ENCODE results near the gene PKD1L1. TPM values are rescaled to one million over a fixed set of nuclear protein-coding genes. Genes with fewer than 3 reads are reported as not detected.

The PKD1L1 gene
- total RNA-seq, 1 experiment from 2014 or later, result 0.07 TPM

DNA sequence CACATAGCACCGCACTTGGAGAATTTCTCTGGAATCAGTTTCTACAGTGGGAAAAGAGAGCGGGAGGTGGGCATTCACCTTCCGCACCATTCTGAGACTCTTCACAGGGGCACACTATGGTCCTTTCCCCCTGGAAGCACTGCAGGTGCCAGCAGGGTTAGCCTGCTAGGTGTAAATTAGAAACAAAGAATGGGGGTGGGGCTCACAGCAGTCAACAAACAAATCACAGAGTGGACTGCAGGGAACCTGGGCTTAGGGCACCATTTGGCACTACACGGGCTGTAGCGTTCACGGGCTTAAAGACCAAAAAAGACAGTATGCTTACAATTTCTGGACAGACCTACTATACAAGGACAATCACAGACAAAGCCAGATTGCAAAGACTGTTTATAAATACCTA, 8.0 kb upstream of the PKD1L1 start:
- Mint-ChIP-seq H3K27me3 (ENCODE audit: low read depth) (no peaks in the 10 kb centered on the region; the same call in 1 of the 2 replicates), H3K4me3 (no peak overlapping the region), H3K36me3 (peaks cover 44% of the 10 kb centered on the region), H3K9me3 (peaks cover 14% of the 10 kb centered on the region), H3K27ac (no peak overlapping the region), H3K4me1 (peaks cover 23% of the 10 kb centered on the region)
- DNase-seq (ENCODE audit: low spot score), result no peak
- POLR2A ChIA-PET, result no interaction called here
- CTCF ChIA-PET, result no interaction called here
- no peak; the same call in 1 of the 2 replicates for ATAC-seq
- TF ChIP-seq, protein P1, sequence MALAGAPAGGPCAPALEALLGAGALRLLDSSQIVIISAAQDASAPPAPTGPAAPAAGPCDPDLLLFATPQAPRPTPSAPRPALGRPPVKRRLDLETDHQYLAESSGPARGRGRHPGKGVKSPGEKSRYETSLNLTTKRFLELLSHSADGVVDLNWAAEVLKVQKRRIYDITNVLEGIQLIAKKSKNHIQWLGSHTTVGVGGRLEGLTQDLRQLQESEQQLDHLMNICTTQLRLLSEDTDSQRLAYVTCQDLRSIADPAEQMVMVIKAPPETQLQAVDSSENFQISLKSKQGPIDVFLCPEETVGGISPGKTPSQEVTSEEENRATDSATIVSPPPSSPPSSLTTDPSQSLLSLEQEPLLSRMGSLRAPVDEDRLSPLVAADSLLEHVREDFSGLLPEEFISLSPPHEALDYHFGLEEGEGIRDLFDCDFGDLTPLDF (CRISPR knock-in tag; IDR thresholded peaks at IDR 0.05), result no peak
- TF ChIP-seq SMAD3 (CRISPR knock-in tag; IDR thresholded peaks at IDR 0.05; ENCODE audit: borderline replicate concordance) (no peak), ZNF396 (CRISPR knock-in tag; IDR thresholded peaks at IDR 0.05; ENCODE audit: borderline replicate concordance) (no peak), OVOL2 (CRISPR knock-in tag; IDR thresholded peaks at IDR 0.05; ENCODE audit: borderline replicate concordance) (no peak), ELF4 (CRISPR knock-in tag; IDR thresholded peaks at IDR 0.05; ENCODE audit: low read depth) (no peak), ZNF423 (CRISPR knock-in tag; IDR thresholded peaks at IDR 0.05) (no peak), GABPB1 (CRISPR knock-in tag; IDR thresholded peaks at IDR 0.05) (no peak)
- TF ChIP-seq, protein P2, sequence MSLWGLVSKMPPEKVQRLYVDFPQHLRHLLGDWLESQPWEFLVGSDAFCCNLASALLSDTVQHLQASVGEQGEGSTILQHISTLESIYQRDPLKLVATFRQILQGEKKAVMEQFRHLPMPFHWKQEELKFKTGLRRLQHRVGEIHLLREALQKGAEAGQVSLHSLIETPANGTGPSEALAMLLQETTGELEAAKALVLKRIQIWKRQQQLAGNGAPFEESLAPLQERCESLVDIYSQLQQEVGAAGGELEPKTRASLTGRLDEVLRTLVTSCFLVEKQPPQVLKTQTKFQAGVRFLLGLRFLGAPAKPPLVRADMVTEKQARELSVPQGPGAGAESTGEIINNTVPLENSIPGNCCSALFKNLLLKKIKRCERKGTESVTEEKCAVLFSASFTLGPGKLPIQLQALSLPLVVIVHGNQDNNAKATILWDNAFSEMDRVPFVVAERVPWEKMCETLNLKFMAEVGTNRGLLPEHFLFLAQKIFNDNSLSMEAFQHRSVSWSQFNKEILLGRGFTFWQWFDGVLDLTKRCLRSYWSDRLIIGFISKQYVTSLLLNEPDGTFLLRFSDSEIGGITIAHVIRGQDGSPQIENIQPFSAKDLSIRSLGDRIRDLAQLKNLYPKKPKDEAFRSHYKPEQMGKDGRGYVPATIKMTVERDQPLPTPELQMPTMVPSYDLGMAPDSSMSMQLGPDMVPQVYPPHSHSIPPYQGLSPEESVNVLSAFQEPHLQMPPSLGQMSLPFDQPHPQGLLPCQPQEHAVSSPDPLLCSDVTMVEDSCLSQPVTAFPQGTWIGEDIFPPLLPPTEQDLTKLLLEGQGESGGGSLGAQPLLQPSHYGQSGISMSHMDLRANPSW (CRISPR knock-in tag; conservative IDR thresholded peaks at IDR 0.05; ENCODE audit: low read depth), result no peak

DNA sequence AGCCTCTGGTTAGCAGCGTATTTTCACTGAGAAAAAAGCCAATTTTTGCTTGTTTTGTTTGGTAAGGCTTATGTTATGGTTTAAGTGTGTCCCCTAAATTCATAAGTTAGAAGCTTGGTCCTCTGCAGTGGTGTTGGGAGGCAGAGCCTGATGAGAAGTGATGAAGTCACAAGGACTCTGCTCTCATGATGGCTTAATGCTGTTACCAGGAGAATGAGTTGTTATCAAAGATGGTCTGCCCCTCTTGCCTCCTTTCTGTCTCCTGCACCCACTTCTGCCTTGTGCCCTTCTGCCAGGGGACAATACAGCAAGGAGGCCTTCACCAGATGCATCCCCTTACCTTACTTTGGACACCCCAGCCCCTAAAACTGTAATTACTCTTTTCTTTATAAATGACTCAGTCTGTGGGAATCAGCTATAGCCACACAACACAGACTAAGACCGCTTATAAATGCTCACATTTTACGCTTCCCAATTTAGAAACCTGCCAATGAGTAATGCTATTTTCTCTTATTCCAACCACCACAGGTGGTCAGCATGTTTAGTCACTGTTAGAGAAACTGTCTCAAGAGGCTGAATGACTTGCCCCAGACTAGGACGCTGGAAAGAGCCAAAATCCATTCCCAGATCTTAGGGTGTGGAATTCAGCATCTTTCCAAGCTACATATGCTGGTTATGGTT, 6.1 kb upstream of the PKD1L1 start:
- ChIA-PET CTCF (interaction anchor here (2.0 kb wide), 1 partner anchor 14 kb away, joined by 7 read pairs; no protein-coding TSS in a partner anchor), POLR2A (no interaction called here)
- TF ChIP-seq ATF1 (CRISPR knock-in tag; IDR thresholded peaks at IDR 0.05) (no peak), ELF4 (CRISPR knock-in tag; IDR thresholded peaks at IDR 0.05; ENCODE audit: low read depth) (no peak), JUN (CRISPR knock-in tag; IDR thresholded peaks at IDR 0.05) (no peak), MLX (CRISPR knock-in tag; IDR thresholded peaks at IDR 0.05) (no peak), EMX1 (CRISPR knock-in tag; IDR thresholded peaks at IDR 0.05) (no peak), OVOL2 (CRISPR knock-in tag; IDR thresholded peaks at IDR 0.05; ENCODE audit: borderline replicate concordance) (no peak)
- TF ChIP-seq, protein P3, sequence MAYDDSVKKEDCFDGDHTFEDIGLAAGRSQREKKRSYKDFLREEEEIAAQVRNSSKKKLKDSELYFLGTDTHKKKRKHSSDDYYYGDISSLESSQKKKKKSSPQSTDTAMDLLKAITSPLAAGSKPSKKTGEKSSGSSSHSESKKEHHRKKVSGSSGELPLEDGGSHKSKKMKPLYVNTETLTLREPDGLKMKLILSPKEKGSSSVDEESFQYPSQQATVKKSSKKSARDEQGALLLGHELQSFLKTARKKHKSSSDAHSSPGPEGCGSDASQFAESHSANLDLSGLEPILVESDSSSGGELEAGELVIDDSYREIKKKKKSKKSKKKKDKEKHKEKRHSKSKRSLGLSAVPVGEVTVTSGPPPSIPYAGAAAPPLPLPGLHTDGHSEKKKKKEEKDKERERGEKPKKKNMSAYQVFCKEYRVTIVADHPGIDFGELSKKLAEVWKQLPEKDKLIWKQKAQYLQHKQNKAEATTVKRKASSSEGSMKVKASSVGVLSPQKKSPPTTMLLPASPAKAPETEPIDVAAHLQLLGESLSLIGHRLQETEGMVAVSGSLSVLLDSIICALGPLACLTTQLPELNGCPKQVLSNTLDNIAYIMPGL (CRISPR knock-in tag; IDR thresholded peaks at IDR 0.05), result no peak
- TF ChIP-seq, protein P4, sequence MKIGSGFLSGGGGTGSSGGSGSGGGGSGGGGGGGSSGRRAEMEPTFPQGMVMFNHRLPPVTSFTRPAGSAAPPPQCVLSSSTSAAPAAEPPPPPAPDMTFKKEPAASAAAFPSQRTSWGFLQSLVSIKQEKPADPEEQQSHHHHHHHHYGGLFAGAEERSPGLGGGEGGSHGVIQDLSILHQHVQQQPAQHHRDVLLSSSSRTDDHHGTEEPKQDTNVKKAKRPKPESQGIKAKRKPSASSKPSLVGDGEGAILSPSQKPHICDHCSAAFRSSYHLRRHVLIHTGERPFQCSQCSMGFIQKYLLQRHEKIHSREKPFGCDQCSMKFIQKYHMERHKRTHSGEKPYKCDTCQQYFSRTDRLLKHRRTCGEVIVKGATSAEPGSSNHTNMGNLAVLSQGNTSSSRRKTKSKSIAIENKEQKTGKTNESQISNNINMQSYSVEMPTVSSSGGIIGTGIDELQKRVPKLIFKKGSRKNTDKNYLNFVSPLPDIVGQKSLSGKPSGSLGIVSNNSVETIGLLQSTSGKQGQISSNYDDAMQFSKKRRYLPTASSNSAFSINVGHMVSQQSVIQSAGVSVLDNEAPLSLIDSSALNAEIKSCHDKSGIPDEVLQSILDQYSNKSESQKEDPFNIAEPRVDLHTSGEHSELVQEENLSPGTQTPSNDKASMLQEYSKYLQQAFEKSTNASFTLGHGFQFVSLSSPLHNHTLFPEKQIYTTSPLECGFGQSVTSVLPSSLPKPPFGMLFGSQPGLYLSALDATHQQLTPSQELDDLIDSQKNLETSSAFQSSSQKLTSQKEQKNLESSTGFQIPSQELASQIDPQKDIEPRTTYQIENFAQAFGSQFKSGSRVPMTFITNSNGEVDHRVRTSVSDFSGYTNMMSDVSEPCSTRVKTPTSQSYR (CRISPR knock-in tag; IDR thresholded peaks at IDR 0.05), result no peak
- TF ChIP-seq, protein P5, sequence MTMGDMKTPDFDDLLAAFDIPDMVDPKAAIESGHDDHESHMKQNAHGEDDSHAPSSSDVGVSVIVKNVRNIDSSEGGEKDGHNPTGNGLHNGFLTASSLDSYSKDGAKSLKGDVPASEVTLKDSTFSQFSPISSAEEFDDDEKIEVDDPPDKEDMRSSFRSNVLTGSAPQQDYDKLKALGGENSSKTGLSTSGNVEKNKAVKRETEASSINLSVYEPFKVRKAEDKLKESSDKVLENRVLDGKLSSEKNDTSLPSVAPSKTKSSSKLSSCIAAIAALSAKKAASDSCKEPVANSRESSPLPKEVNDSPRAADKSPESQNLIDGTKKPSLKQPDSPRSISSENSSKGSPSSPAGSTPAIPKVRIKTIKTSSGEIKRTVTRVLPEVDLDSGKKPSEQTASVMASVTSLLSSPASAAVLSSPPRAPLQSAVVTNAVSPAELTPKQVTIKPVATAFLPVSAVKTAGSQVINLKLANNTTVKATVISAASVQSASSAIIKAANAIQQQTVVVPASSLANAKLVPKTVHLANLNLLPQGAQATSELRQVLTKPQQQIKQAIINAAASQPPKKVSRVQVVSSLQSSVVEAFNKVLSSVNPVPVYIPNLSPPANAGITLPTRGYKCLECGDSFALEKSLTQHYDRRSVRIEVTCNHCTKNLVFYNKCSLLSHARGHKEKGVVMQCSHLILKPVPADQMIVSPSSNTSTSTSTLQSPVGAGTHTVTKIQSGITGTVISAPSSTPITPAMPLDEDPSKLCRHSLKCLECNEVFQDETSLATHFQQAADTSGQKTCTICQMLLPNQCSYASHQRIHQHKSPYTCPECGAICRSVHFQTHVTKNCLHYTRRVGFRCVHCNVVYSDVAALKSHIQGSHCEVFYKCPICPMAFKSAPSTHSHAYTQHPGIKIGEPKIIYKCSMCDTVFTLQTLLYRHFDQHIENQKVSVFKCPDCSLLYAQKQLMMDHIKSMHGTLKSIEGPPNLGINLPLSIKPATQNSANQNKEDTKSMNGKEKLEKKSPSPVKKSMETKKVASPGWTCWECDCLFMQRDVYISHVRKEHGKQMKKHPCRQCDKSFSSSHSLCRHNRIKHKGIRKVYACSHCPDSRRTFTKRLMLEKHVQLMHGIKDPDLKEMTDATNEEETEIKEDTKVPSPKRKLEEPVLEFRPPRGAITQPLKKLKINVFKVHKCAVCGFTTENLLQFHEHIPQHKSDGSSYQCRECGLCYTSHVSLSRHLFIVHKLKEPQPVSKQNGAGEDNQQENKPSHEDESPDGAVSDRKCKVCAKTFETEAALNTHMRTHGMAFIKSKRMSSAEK (CRISPR knock-in tag; IDR thresholded peaks at IDR 0.05; ENCODE audit: borderline replicate concordance), result no peak
- no peak for ATAC-seq
- no peak overlapping the region for H3K27ac Mint-ChIP-seq
- DNase-seq (ENCODE audit: low spot score), result no peak
- H3K27me3 Mint-ChIP-seq (ENCODE audit: low read depth), result no peaks in the 10 kb centered on the region; the same call in 1 of the 2 replicates
- peaks cover 7% of the 10 kb centered on the region for H3K9me3 Mint-ChIP-seq
- no peak overlapping the region for H3K4me3 Mint-ChIP-seq
- H3K36me3 Mint-ChIP-seq, result peaks cover 35% of the 10 kb centered on the region
- peaks cover 36% of the 10 kb centered on the region for H3K4me1 Mint-ChIP-seq
